Osteocyte (in vitro differentiated cells): ENCODE data around the gene ZPR1. TPM values are rescaled to one million over a fixed set of nuclear protein-coding genes. Genes with fewer than 3 reads are reported as not detected.

Experiments
- DNase-seq: peaks from one replicate; pipeline ENCODE4 v3.0.0; 2021; ENCODE audit warnings: mixed read lengths; ENCODE audit not compliant: unreplicated experiment; ENCODE audit errors: extremely low spot score
- H3K27ac Mint-ChIP-seq: one replicate; pipeline ENCODE4 v1.8.0; 2021; ENCODE audit warnings: mild to moderate bottlenecking, mixed read lengths; ENCODE audit not compliant: unreplicated experiment
- H3K27me3 Mint-ChIP-seq: one replicate; pipeline ENCODE4 v1.8.0; 2021; ENCODE audit warnings: mixed read lengths; ENCODE audit not compliant: unreplicated experiment
- H3K36me3 Mint-ChIP-seq: one replicate; pipeline ENCODE4 v1.8.0; 2021; ENCODE audit warnings: mixed read lengths; ENCODE audit not compliant: unreplicated experiment
- H3K4me1 Mint-ChIP-seq: one replicate; pipeline ENCODE4 v1.8.0; 2021; ENCODE audit warnings: mixed read lengths; ENCODE audit not compliant: unreplicated experiment
- H3K4me3 Mint-ChIP-seq: one replicate; pipeline ENCODE4 v1.8.0; 2021; ENCODE audit warnings: mild to moderate bottlenecking, moderate library complexity, mixed read lengths; ENCODE audit not compliant: unreplicated experiment
- H3K9me3 Mint-ChIP-seq: one replicate; pipeline ENCODE4 v1.8.0; 2021; ENCODE audit warnings: mixed read lengths; ENCODE audit not compliant: unreplicated experiment
- CTCF ChIP-seq: fragments of 200-600 bp; sonication (generic); IDR thresholded peaks from 2 replicates; pipeline ENCODE4 v1.5.0; 2021; ENCODE audit warnings: antibody characterized with exemption, mild to moderate bottlenecking, moderate library complexity
- total RNA-seq: library from RNA; stranded (reverse); gene quantifications from 2 replicates; pipeline ENCODE4 v1.2.1, GENCODE V29; 2021

The ZPR1 gene
- total RNA-seq, 1 donor from 2014 or later, result 35.1 TPM

- TF ChIP-seq CTCF, result no peak
- Mint-ChIP-seq H3K9me3 (peaks cover 3% of the 10 kb centered on the region), H3K27me3 (peaks cover 23% of the 10 kb centered on the region), H3K4me1 (no peaks in the 10 kb centered on the region), H3K36me3 (no peaks in the 10 kb centered on the region), H3K4me3 (no peak overlapping the region), H3K27ac (no peak overlapping the region)
- DNase-seq, result no peak
These were observed 25.3 kb upstream of the ZPR1 start for GRCh38 chr11:116813170-116813569.

GRCh38 chr11:116812109-116812508 lies 24.3 kb upstream of the ZPR1 start:
- H3K9me3 Mint-ChIP-seq, result peaks cover 3% of the 10 kb centered on the region
- H3K36me3 Mint-ChIP-seq, result no peaks in the 10 kb centered on the region
- H3K27me3 Mint-ChIP-seq, result peaks cover 29% of the 10 kb centered on the region
- TF ChIP-seq CTCF, result no peak
- H3K4me1 Mint-ChIP-seq, result no peaks in the 10 kb centered on the region
- H3K27ac Mint-ChIP-seq, result no peak overlapping the region
- no peak for DNase-seq
- no peak overlapping the region for H3K4me3 Mint-ChIP-seq

- Mint-ChIP-seq H3K4me1 (no peaks in the 10 kb centered on the region), H3K4me3 (no peak overlapping the region), H3K36me3 (no peaks in the 10 kb centered on the region), H3K27me3 (peaks cover 32% of the 10 kb centered on the region), H3K9me3 (peaks cover 3% of the 10 kb centered on the region), H3K27ac (no peak overlapping the region)
- DNase-seq, result no peak
- no peak for TF ChIP-seq CTCF
These were observed 23.4 kb upstream of the ZPR1 start for GRCh38 chr11:116811194-116811593.

- Mint-ChIP-seq H3K27ac (no peak overlapping the region), H3K36me3 (no peaks in the 10 kb centered on the region), H3K4me1 (no peaks in the 10 kb centered on the region), H3K9me3 (peaks cover 3% of the 10 kb centered on the region), H3K4me3 (no peak overlapping the region), H3K27me3 (peaks cover 41% of the 10 kb centered on the region)
- no peak for DNase-seq
- TF ChIP-seq CTCF, result no peak
These were observed 20.7 kb upstream of the ZPR1 start for GRCh38 chr11:116808262-116809175.

- no peak for TF ChIP-seq CTCF
- Mint-ChIP-seq H3K4me1 (no peaks in the 10 kb centered on the region), H3K27ac (no peak overlapping the region), H3K9me3 (peaks cover 3% of the 10 kb centered on the region), H3K27me3 (peaks cover 40% of the 10 kb centered on the region), H3K4me3 (no peak overlapping the region), H3K36me3 (no peaks in the 10 kb centered on the region)
- DNase-seq, result no peak
These were observed 19.9 kb upstream of the ZPR1 start for GRCh38 chr11:116807601-116808261.
